NCI-H187 (cell line): ENCODE measurements around the gene YTHDC1.
"Not testable (repeated sequence)": the region's sequence is repeated elsewhere in the genome, so short reads cannot be mapped to it uniquely, and the experiment has no call there.

Experiments used
- DNase-seq, 2 experiments: peaks; one replicate each; lab custom pipeline; 2025; lab: John Stamatoyannopoulos, UW

YTHDC1 gene

GRCh38 chr4:68288393-68288740 is 61.5 kb downstream of the YTHDC1 start:
- no peak for DNase-seq

GRCh38 chr4:68287704-68288392 is 62.0 kb downstream of the YTHDC1 start:
- no peak for DNase-seq

- no peak for DNase-seq
Measured at GRCh38 chr4:68283714-68284113, 66.2 kb downstream of the YTHDC1 start.

- no peak for DNase-seq
Measured at GRCh38 chr4:68283095-68283494, 66.8 kb downstream of the YTHDC1 start.

- not testable (repeated sequence) for DNase-seq
Measured at GRCh38 chr4:68281796-68282740, 67.8 kb downstream of the YTHDC1 start.

GRCh38 chr4:68278029-68278428 is 71.9 kb downstream of the YTHDC1 start:
- no peak for DNase-seq

- DNase-seq = no peak
Measured at GRCh38 chr4:68277627-68278026, 72.3 kb downstream of the YTHDC1 start.

GRCh38 chr4:68272860-68273259 is 77.0 kb downstream of the YTHDC1 start:
- no peak for DNase-seq

GRCh38 chr4:68272380-68272779 is 77.5 kb downstream of the YTHDC1 start:
- DNase-seq = no peak

- peak in 1 of 2 experiments; percentile 18 for DNase-seq
Measured at GRCh38 chr4:68271851-68272357, 78.0 kb downstream of the YTHDC1 start.

GRCh38 chr4:68267433-68267944 is 82.4 kb downstream of the YTHDC1 start:
- DNase-seq = no peak

GRCh38 chr4:68264875-68265565 is 84.9 kb downstream of the YTHDC1 start:
- DNase-seq = no peak
